A549 (cell line): ENCODE data around the gene RASA1. TPM values are rescaled to one million over a fixed set of nuclear protein-coding genes. Genes with fewer than 3 reads are reported as not detected.

Experiments
- ATAC-seq, 2 experiments: fragments of 200-7000 bp in 1 of 2; fragments of >200 bp in 1 of 2; cut with Nextera tagmentation in 1 of 2; cut with Tn5 transposase in 1 of 2; 3 replicates each; pipeline versions ENCODE4 v1.8.0 to v1.9.1; 2018 to 2020; ENCODE audit warnings: mild to moderate bottlenecking in 1 of 2, moderate library complexity in 1 of 2
- CTCF ChIA-PET: fragments of 300-600 bp; sonication (Branson Sonifier 250); formaldehyde crosslinking; extraction: SDS; loops from one replicate; lab custom pipeline; 2021; ENCODE audit warnings: antibody characterized with exemption, inconsistent platforms; lab: Yijun Ruan, JAX
- POLR2A ChIA-PET: fragments of 350-600 bp; formaldehyde crosslinking; extraction: SDS; loops from one replicate; lab custom pipeline; 2021; ENCODE audit warnings: antibody characterized with exemption, inconsistent platforms; lab: Yijun Ruan, JAX
- DNase-seq, 2 experiments: peaks; one replicate each; pipeline versions ENCODE4 v3.0.0 to v3.0.0-alpha.2; 2011 to 2016; ENCODE audit warnings: low read depth in 1 of 2, low spot score in 1 of 2
- FAIRE-seq: peaks from 2 replicates; lab custom pipeline; 2011; peaks lifted over from hg19 to GRCh38; lab: Jason Lieb, UNC
- H3K27ac ChIP-seq, 2 experiments: fragments of >200 bp; sonication (Bioruptor Twin); formaldehyde crosslinking; 3 replicates each; pipeline ENCODE4 v1.5.1; 2016 to 2017
- H3K4me1 ChIP-seq: fragments of >200 bp; sonication (Bioruptor Twin); formaldehyde crosslinking; 3 replicates; pipeline ENCODE4 v1.6.1; 2016
- H3K4me2 ChIP-seq: fragments of >200 bp; sonication (Bioruptor Twin); formaldehyde crosslinking; 3 replicates; pipeline ENCODE4 v1.6.1; 2016
- H3K4me3 ChIP-seq: fragments of >200 bp; sonication (Bioruptor Twin); formaldehyde crosslinking; 3 replicates; pipeline ENCODE4 v1.5.1; 2016
- H3K9me3 ChIP-seq: fragments of >200 bp; sonication (Bioruptor Twin); formaldehyde crosslinking; 3 replicates; pipeline ENCODE4 v1.6.1; 2016
- BHLHE40 ChIP-seq: IDR thresholded peaks from 2 replicates; pipeline ENCODE4 v1.6.1; 2012; ENCODE audit warnings: low read depth, low read length, inconsistent platforms
- CBX2 ChIP-seq: fragments of 200-600 bp; sonication (generic); IDR thresholded peaks from 2 replicates; pipeline ENCODE4 v1.6.1; 2016; ENCODE audit warnings: low read depth, mild to moderate bottlenecking, borderline replicate concordance
- CHD4 ChIP-seq: fragments of 200-600 bp; sonication (generic); IDR thresholded peaks from 2 replicates; pipeline ENCODE4 v1.6.1; 2016; ENCODE audit warnings: antibody characterized with exemption, mild to moderate bottlenecking, borderline replicate concordance
- EHMT2 ChIP-seq: fragments of 200-600 bp; sonication (generic); IDR thresholded peaks from 2 replicates; pipeline ENCODE4 v1.6.1; 2016; ENCODE audit warnings: antibody characterized with exemption, low read depth, mild to moderate bottlenecking, moderate library complexity
- EP300 ChIP-seq, 2 experiments: fragments of >200 bp; sonication (Bioruptor Twin); formaldehyde crosslinking; IDR thresholded peaks; 2 replicates in 1 of 2; 3 replicates in 1 of 2; pipeline ENCODE4 v1.6.1; 2016 to 2017
- FOSB ChIP-seq: fragments of 250-450 bp; sonication (Bioruptor Pico); IDR thresholded peaks from 2 replicates; pipeline ENCODE4 v1.5.0; 2020; ENCODE audit warnings: mild to moderate bottlenecking, moderate library complexity
- FOSL2 ChIP-seq, 2 experiments: fragments of 450-650 bp in 1 of 2; fragments of >200 bp in 1 of 2; sonication (Bioruptor Twin) in 1 of 2; formaldehyde crosslinking; IDR thresholded peaks; 2 replicates each; pipeline versions ENCODE4 v1.5.0 to v1.6.1; 2016 to 2020; ENCODE audit warnings: mild to moderate bottlenecking in 1 of 2, moderate library complexity in 1 of 2
- FOXS1 ChIP-seq: fragments of 250-450 bp; sonication (Bioruptor Pico); IDR thresholded peaks from 2 replicates; pipeline ENCODE4 v1.5.0; 2020; ENCODE audit warnings: mild to moderate bottlenecking, moderate library complexity
- GATA3 ChIP-seq: IDR thresholded peaks from 2 replicates; pipeline ENCODE4 v1.6.1; 2012; ENCODE audit warnings: borderline replicate concordance
- HEYL ChIP-seq: fragments of 250-450 bp; sonication (Bioruptor Pico); IDR thresholded peaks from 2 replicates; pipeline ENCODE4 v1.8.0; 2021; ENCODE audit warnings: mild to moderate bottlenecking, moderate library complexity
- HOXA7 ChIP-seq: fragments of 250-450 bp; sonication (Bioruptor Pico); IDR thresholded peaks from 2 replicates; pipeline ENCODE4 v1.5.0; 2020; ENCODE audit warnings: mild to moderate bottlenecking, moderate library complexity
- JUN ChIP-seq, 2 experiments: fragments of >200 bp; sonication (Bioruptor Twin); formaldehyde crosslinking; IDR thresholded peaks; 2 replicates in 1 of 2; 3 replicates in 1 of 2; pipeline ENCODE4 v1.6.1; 2016 to 2017
- KDM1A ChIP-seq: fragments of 200-600 bp; sonication (generic); IDR thresholded peaks from 2 replicates; pipeline ENCODE4 v1.6.1; 2016; ENCODE audit warnings: low read depth, mild to moderate bottlenecking
- MAFK ChIP-seq: fragments of 450-650 bp; IDR thresholded peaks from 2 replicates; pipeline ENCODE4 v1.6.1; 2014; ENCODE audit not compliant: partially characterized antibody
- MYC ChIP-seq: IDR thresholded peaks from 2 replicates; pipeline ENCODE4 v1.6.1; 2012; ENCODE audit warnings: mild to moderate bottlenecking, inconsistent platforms, low read length, improper control_type of control experiment, borderline replicate concordance
- NFE2L2 ChIP-seq: fragments of 150-350 bp; conservative IDR thresholded peaks from 2 replicates; pipeline ENCODE4 v1.6.1; 2014; ENCODE audit warnings: low read length
- NPAS2 ChIP-seq: fragments of 250-450 bp; sonication (Bioruptor Pico); IDR thresholded peaks from 2 replicates; pipeline ENCODE4 v1.8.0; 2022; ENCODE audit warnings: mild to moderate bottlenecking, moderate library complexity, borderline replicate concordance
- NR3C1 ChIP-seq: fragments of >200 bp; sonication (Bioruptor Twin); formaldehyde crosslinking; IDR thresholded peaks from 3 replicates; pipeline ENCODE4 v1.6.1; 2017
- PHF8 ChIP-seq: fragments of 200-600 bp; sonication (generic); IDR thresholded peaks from 2 replicates; pipeline ENCODE4 v1.6.1; 2016; ENCODE audit warnings: low read depth, mild to moderate bottlenecking, antibody characterized with exemption, moderate library complexity, borderline replicate concordance
- POLR2AphosphoS2 ChIP-seq: conservative IDR thresholded peaks from 2 replicates; pipeline ENCODE4 v1.6.1; 2012; ENCODE audit warnings: low read length, improper control_type of control experiment, inconsistent platforms
- RFX5 ChIP-seq: fragments of 450-650 bp; IDR thresholded peaks from 2 replicates; pipeline ENCODE4 v1.7.1; 2014; ENCODE audit warnings: antibody characterized with exemption, mild to moderate bottlenecking, moderate library complexity
- RNF2 ChIP-seq: fragments of 200-600 bp; sonication (generic); IDR thresholded peaks from 2 replicates; pipeline ENCODE4 v1.6.1; 2016; ENCODE audit warnings: low read depth, mild to moderate bottlenecking, antibody characterized with exemption, moderate library complexity, borderline replicate concordance
- SMC3 ChIP-seq: fragments of >200 bp; sonication (Bioruptor Twin); formaldehyde crosslinking; IDR thresholded peaks from 3 replicates; pipeline ENCODE4 v1.6.1; 2018; ENCODE audit warnings: inconsistent platforms
- TFCP2L1 ChIP-seq: fragments of 250-450 bp; sonication (Bioruptor Pico); IDR thresholded peaks from 2 replicates; pipeline ENCODE4 v1.5.0; 2021; ENCODE audit warnings: mild to moderate bottlenecking
- TP53 ChIP-seq: fragments of 250-450 bp; sonication (Bioruptor Pico); IDR thresholded peaks from 2 replicates; pipeline ENCODE4 v1.5.0; 2021; ENCODE audit warnings: mild to moderate bottlenecking, moderate library complexity
- ZC3H11A ChIP-seq: fragments of 450-650 bp; IDR thresholded peaks from 2 replicates; pipeline ENCODE4 v1.6.1; 2014; ENCODE audit warnings: antibody characterized with exemption, mild to moderate bottlenecking
- ZNF302 ChIP-seq: fragments of 250-450 bp; sonication (Bioruptor Pico); IDR thresholded peaks from 2 replicates; pipeline ENCODE4 v1.9.0; 2021; ENCODE audit warnings: inconsistent platforms, mild to moderate bottlenecking, moderate library complexity
- WGBS: methylation state at CpG from one replicate; pipeline ENCODE4 v1.1.6; 2017; ENCODE audit errors: missing lambda C conversion rate; 5-methylcytosine and 5-hydroxymethylcytosine counted together
- polyA plus RNA-seq, 4 experiments: library from polyadenylated mRNA; depleted of rRNA in 3 of 4; stranded (reverse); fragments of >200 nt; fragmentation: RNase III in 1 of 4; extraction: RNeasy Plus Mini Kit Qiagen cat#74134 plus additional on column Dnase treatment in 1 of 4; gene quantifications; 2 replicates in 3 of 4; 3 replicates in 1 of 4; pipeline ENCODE4 v1.2.3, GENCODE V29; 2011 to 2017
- TF ChIP-seq, protein P1 (sequence below): IDR thresholded peaks from 2 replicates; pipeline ENCODE4 v1.6.1; 2012
- TF ChIP-seq, protein P2 (sequence below): fragments of 250-450 bp; sonication (Bioruptor Pico); IDR thresholded peaks from 2 replicates; pipeline ENCODE4 v1.5.0; 2021; ENCODE audit warnings: mild to moderate bottlenecking, moderate library complexity, borderline replicate concordance
- TF ChIP-seq, protein P3 (sequence below): fragments of 200-600 bp; sonication (generic); IDR thresholded peaks from 2 replicates; pipeline ENCODE4 v1.6.1; 2016; ENCODE audit warnings: antibody characterized with exemption, mild to moderate bottlenecking, moderate library complexity

Gene RASA1
- polyA plus RNA-seq, 2 of the 4 experiments (the other 2 are of a cell fraction) = 18.3 to 41.5 TPM

DNA sequence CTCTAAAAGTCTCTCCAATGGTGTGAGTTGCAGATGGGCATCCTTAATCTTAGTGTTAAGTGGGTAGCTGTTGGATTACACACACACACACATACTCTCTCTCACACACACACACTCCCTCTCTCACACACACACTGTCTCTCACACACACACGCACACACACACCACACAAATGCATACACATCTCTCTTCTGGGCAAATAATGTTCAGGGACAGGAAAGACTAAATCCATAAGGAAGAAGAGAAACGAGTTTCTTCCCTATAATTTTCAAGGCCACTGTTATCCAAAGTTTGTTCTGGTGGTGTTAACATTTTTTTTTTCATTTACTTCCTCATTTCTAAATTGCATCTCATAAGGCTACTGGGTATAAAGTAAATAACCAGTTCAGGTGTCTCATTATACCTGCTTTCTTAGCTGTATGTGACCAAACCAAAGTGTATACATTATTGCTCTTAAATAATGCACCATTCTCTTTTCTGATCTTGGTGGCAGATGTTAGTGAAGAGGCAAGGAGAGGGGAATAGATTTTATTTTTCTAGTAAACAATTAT, 167.5 kb downstream of the RASA1 start:
- Histone ChIP-seq H3K4me1 (no peaks in the 10 kb centered on the region), H3K27ac (no peak overlapping the region), H3K4me3 (no peak overlapping the region), H3K9me3 (no peaks in the 10 kb centered on the region), H3K4me2 (no peak overlapping the region)
- DNase-seq (no peak), ATAC-seq (no peak), FAIRE-seq (no peak)
- POLR2A ChIA-PET = no interaction called here
- CTCF ChIA-PET = no interaction called here
- no peak for TF ChIP-seq HOXA7 (CRISPR knock-in tag)
- TF ChIP-seq, protein P1, sequence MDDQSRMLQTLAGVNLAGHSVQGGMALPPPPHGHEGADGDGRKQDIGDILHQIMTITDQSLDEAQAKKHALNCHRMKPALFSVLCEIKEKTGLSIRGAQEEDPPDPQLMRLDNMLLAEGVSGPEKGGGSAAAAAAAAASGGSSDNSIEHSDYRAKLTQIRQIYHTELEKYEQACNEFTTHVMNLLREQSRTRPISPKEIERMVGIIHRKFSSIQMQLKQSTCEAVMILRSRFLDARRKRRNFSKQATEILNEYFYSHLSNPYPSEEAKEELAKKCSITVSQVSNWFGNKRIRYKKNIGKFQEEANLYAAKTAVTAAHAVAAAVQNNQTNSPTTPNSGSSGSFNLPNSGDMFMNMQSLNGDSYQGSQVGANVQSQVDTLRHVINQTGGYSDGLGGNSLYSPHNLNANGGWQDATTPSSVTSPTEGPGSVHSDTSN = no peak
- no peak for TF ChIP-seq TP53 (CRISPR knock-in tag)
- no peak for TF ChIP-seq RNF2
- TF ChIP-seq, protein P2, sequence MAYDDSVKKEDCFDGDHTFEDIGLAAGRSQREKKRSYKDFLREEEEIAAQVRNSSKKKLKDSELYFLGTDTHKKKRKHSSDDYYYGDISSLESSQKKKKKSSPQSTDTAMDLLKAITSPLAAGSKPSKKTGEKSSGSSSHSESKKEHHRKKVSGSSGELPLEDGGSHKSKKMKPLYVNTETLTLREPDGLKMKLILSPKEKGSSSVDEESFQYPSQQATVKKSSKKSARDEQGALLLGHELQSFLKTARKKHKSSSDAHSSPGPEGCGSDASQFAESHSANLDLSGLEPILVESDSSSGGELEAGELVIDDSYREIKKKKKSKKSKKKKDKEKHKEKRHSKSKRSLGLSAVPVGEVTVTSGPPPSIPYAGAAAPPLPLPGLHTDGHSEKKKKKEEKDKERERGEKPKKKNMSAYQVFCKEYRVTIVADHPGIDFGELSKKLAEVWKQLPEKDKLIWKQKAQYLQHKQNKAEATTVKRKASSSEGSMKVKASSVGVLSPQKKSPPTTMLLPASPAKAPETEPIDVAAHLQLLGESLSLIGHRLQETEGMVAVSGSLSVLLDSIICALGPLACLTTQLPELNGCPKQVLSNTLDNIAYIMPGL (CRISPR knock-in tag) = no peak
- TF ChIP-seq NPAS2 = no peak
- no peak for TF ChIP-seq GATA3
- TF ChIP-seq MYC = no peak
- no peak for TF ChIP-seq CHD4
- TF ChIP-seq ZC3H11A = no peak
- TF ChIP-seq PHF8 = no peak
- TF ChIP-seq, protein P3, sequence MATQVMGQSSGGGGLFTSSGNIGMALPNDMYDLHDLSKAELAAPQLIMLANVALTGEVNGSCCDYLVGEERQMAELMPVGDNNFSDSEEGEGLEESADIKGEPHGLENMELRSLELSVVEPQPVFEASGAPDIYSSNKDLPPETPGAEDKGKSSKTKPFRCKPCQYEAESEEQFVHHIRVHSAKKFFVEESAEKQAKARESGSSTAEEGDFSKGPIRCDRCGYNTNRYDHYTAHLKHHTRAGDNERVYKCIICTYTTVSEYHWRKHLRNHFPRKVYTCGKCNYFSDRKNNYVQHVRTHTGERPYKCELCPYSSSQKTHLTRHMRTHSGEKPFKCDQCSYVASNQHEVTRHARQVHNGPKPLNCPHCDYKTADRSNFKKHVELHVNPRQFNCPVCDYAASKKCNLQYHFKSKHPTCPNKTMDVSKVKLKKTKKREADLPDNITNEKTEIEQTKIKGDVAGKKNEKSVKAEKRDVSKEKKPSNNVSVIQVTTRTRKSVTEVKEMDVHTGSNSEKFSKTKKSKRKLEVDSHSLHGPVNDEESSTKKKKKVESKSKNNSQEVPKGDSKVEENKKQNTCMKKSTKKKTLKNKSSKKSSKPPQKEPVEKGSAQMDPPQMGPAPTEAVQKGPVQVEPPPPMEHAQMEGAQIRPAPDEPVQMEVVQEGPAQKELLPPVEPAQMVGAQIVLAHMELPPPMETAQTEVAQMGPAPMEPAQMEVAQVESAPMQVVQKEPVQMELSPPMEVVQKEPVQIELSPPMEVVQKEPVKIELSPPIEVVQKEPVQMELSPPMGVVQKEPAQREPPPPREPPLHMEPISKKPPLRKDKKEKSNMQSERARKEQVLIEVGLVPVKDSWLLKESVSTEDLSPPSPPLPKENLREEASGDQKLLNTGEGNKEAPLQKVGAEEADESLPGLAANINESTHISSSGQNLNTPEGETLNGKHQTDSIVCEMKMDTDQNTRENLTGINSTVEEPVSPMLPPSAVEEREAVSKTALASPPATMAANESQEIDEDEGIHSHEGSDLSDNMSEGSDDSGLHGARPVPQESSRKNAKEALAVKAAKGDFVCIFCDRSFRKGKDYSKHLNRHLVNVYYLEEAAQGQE = no peak
- no peak for TF ChIP-seq MAFK
- no peak for TF ChIP-seq ZNF302 (CRISPR knock-in tag)
- no peak for TF ChIP-seq POLR2AphosphoS2
- TF ChIP-seq TFCP2L1 (CRISPR knock-in tag) = no peak
- no peak for TF ChIP-seq JUN (IDR thresholded peaks at IDR 0.05)
- no peak for TF ChIP-seq NR3C1
- no peak for TF ChIP-seq FOSL2 (IDR thresholded peaks at IDR 0.05)
- TF ChIP-seq FOSL2 (CRISPR knock-in tag; IDR thresholded peaks at IDR 0.05) = no peak
- TF ChIP-seq FOXS1 (CRISPR knock-in tag) = no peak
- WGBS = 17% methylated on average over 2 of the region's 2 CpGs

DNA sequence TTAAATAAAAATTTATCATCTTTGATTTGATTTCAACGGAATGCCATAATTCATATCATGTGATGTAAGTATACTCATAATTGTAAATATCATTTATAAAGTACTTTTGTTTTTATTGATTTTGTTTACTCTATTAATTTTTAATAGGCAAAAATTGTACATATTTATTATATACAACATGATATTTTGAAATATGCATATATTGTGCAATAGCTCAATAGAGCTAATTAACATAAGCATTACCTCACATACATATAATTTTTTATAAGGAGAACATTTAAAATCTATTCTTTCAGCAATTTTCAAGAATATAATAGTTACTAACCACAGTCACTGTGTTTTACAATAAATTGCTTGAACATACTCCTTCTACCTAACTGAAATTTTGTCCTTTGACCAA, 170.0 kb downstream of the RASA1 start:
- no peak for DNase-seq
- no peak overlapping the region for H3K4me3 ChIP-seq
- no peaks in the 10 kb centered on the region for H3K4me1 ChIP-seq
- no peak for ATAC-seq
- WGBS = 4% methylated on average over 1 of the region's 1 CpG
- POLR2A ChIA-PET = no interaction called here
- no peak for FAIRE-seq
- no peaks in the 10 kb centered on the region for H3K9me3 ChIP-seq
- CTCF ChIA-PET = interaction anchor here (0.7 kb wide), 1 partner anchor 16 kb away, joined by 3 read pairs; no protein-coding TSS in a partner anchor
- no peak overlapping the region for H3K27ac ChIP-seq
- H3K4me2 ChIP-seq = no peak overlapping the region
- TF ChIP-seq HEYL (CRISPR knock-in tag) (no peak), RFX5 (no peak), RNF2 (no peak), EP300 (IDR thresholded peaks at IDR 0.05) (no peak), TP53 (CRISPR knock-in tag) (no peak), KDM1A (no peak), EHMT2 (no peak), FOSB (CRISPR knock-in tag) (no peak), CHD4 (no peak), NFE2L2 (no peak), SMC3 (no peak), MYC (no peak), CBX2 (no peak), NR3C1 (no peak), BHLHE40 (no peak), PHF8 (no peak)
- TF ChIP-seq, protein P1 = no peak
